ENCODE data around the gene GDPGP1. TPM values are rescaled to one million over a fixed set of nuclear protein-coding genes. Genes with fewer than 3 reads are reported as not detected.

GDPGP1 gene
- total and polyA plus RNA-seq, 10 of the 15 experiments (the other 5 are each of a cell fraction or from before 2014, with no cell fraction given): 0.68 to 8.9 (median 3.0) TPM

DNA sequence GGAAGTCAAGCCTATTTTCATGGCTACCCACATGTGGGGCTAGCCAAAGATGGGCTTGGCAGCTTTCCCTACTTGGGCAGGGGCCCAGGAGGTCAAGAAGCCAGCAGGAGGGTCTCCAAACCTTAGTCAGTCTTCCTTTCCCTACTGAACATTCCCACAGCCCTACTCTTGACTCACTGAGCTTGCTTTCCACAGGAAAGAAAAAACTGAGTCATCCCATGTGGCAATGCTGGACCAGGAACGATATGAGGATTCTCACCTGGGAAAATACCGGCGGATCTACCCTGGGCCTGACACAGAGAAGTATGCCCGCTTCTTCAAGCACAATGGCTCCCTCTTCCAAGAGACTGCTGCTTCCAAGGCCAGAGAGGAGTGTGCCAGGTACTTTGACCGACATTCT is 27.8 kb downstream of the GDPGP1 start (continued):
- no peak for TF ChIP-seq MEF2B (IDR thresholded peaks at IDR 0.05; ENCODE audit: partially characterized antibody, poor library complexity, severe bottlenecking)
- TF ChIP-seq EZH2 (IDR thresholded peaks at IDR 0.05; ENCODE audit: borderline replicate concordance, control insufficient read depth, low read depth, low read length): no peak
- TF ChIP-seq, protein P1, sequence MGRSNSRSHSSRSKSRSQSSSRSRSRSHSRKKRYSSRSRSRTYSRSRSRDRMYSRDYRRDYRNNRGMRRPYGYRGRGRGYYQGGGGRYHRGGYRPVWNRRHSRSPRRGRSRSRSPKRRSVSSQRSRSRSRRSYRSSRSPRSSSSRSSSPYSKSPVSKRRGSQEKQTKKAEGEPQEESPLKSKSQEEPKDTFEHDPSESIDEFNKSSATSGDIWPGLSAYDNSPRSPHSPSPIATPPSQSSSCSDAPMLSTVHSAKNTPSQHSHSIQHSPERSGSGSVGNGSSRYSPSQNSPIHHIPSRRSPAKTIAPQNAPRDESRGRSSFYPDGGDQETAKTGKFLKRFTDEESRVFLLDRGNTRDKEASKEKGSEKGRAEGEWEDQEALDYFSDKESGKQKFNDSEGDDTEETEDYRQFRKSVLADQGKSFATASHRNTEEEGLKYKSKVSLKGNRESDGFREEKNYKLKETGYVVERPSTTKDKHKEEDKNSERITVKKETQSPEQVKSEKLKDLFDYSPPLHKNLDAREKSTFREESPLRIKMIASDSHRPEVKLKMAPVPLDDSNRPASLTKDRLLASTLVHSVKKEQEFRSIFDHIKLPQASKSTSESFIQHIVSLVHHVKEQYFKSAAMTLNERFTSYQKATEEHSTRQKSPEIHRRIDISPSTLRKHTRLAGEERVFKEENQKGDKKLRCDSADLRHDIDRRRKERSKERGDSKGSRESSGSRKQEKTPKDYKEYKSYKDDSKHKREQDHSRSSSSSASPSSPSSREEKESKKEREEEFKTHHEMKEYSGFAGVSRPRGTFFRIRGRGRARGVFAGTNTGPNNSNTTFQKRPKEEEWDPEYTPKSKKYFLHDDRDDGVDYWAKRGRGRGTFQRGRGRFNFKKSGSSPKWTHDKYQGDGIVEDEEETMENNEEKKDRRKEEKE (IDR thresholded peaks at IDR 0.05): no peak
- TF ChIP-seq SIX5 (IDR thresholded peaks at IDR 0.05; ENCODE audit: low read depth, low read length, severe bottlenecking): no peak
- TF ChIP-seq, protein P2, sequence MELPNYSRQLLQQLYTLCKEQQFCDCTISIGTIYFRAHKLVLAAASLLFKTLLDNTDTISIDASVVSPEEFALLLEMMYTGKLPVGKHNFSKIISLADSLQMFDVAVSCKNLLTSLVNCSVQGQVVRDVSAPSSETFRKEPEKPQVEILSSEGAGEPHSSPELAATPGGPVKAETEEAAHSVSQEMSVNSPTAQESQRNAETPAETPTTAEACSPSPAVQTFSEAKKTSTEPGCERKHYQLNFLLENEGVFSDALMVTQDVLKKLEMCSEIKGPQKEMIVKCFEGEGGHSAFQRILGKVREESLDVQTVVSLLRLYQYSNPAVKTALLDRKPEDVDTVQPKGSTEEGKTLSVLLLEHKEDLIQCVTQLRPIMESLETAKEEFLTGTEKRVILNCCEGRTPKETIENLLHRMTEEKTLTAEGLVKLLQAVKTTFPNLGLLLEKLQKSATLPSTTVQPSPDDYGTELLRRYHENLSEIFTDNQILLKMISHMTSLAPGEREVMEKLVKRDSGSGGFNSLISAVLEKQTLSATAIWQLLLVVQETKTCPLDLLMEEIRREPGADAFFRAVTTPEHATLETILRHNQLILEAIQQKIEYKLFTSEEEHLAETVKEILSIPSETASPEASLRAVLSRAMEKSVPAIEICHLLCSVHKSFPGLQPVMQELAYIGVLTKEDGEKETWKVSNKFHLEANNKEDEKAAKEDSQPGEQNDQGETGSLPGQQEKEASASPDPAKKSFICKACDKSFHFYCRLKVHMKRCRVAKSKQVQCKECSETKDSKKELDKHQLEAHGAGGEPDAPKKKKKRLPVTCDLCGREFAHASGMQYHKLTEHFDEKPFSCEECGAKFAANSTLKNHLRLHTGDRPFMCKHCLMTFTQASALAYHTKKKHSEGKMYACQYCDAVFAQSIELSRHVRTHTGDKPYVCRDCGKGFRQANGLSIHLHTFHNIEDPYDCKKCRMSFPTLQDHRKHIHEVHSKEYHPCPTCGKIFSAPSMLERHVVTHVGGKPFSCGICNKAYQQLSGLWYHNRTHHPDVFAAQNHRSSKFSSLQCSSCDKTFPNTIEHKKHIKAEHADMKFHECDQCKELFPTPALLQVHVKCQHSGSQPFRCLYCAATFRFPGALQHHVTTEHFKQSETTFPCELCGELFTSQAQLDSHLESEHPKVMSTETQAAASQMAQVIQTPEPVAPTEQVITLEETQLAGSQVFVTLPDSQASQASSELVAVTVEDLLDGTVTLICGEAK (IDR thresholded peaks at IDR 0.05; ENCODE audit: borderline replicate concordance): no peak
